Posterior vena cava (tissue), 2 donors: ENCODE measurements around the gene ZBTB48. TPM values are rescaled to one million over a fixed set of nuclear protein-coding genes. Genes with fewer than 3 reads are reported as not detected.

Source experiments
- DNase-seq: peaks from one replicate; pipeline ENCODE4 v3.0.0-alpha.2; 2020; ENCODE audit warnings: low spot score
- intact Hi-C, 2 donors: fragments of 100-400 bp; cut with DNase I; formaldehyde crosslinking; loops; one replicate each; pipeline versions ENCODE4 v1.14.1 to v1.14.2; 2022 to 2023
- total RNA-seq, 2 donors: library from RNA; stranded (reverse); fragmentation: NEBNext Ultra II Directional; extraction: Animal tissue kit (Norgen Biotek cat#: 25700); gene quantifications; one replicate each; pipeline ENCODE4 v1.2.1, GENCODE V29; 2021
- donor health status: DM: yes; HTN: yes; CAD: no.
- donor health status: DM: yes; HTN: yes; CAD: no.

ZBTB48 gene
- total RNA-seq, 2 donors from 2014 or later: 18.6 to 19.5 TPM

- intact Hi-C loops: no loop called here
- DNase-seq: no peak
These were observed 9.7 kb upstream of the ZBTB48 start for GRCh38 chr1:6570100-6570499.

- intact Hi-C loops: no loop called here
- no peak for DNase-seq
These were observed 8.8 kb upstream of the ZBTB48 start for GRCh38 chr1:6570987-6571386.

- DNase-seq: no peak
- intact Hi-C loops: no loop called here
These were observed 7.0 kb upstream of the ZBTB48 start for GRCh38 chr1:6572653-6573383.

GRCh38 chr1:6574025-6574620 is 5.7 kb upstream of the ZBTB48 start:
- intact Hi-C loops: no loop called here
- DNase-seq: no peak

GRCh38 chr1:6574818-6575217 is 5.0 kb upstream of the ZBTB48 start:
- no peak for DNase-seq
- intact Hi-C loops: no loop called here

GRCh38 chr1:6577831-6578525 is 1.8 kb upstream of the ZBTB48 start:
- no peak for DNase-seq
- intact Hi-C loops: no loop called here

- intact Hi-C loops: no loop called here
- no peak for DNase-seq
These were observed 995 bp upstream of the ZBTB48 start for GRCh38 chr1:6578624-6579373.

GRCh38 chr1:6580119-6580592 is 362 bp downstream of the ZBTB48 start:
- intact Hi-C loops: no loop called here

GRCh38 chr1:6580593-6581409 is 1.0 kb downstream of the ZBTB48 start:
- intact Hi-C loops: no loop called here
- DNase-seq: no peak

More at GRCh38 chr1:6580119-6580592, 362 bp downstream of the ZBTB48 start:
- no peak for DNase-seq

GRCh38 chr1:6581561-6582305 is 1.9 kb downstream of the ZBTB48 start:
- intact Hi-C loops: no loop called here
- DNase-seq: no peak

- no peak for DNase-seq
- intact Hi-C loops: no loop called here
These were observed 2.6 kb downstream of the ZBTB48 start for GRCh38 chr1:6582370-6582769.

GRCh38 chr1:6584126-6585080 is 4.6 kb downstream of the ZBTB48 start:
- intact Hi-C loops: no loop called here
- DNase-seq: no peak

- intact Hi-C loops: no loop called here
These were observed 5.4 kb downstream of the ZBTB48 start for GRCh38 chr1:6585081-6585722.

GRCh38 chr1:6585841-6586240 is 6.0 kb downstream of the ZBTB48 start:
- intact Hi-C loops: no loop called here
- no peak for DNase-seq

More at GRCh38 chr1:6585081-6585722, 5.4 kb downstream of the ZBTB48 start:
- no peak for DNase-seq

- intact Hi-C loops: no loop called here
These were observed 6.6 kb downstream of the ZBTB48 start for GRCh38 chr1:6586404-6586816.

GRCh38 chr1:6587261-6588005 is 7.6 kb downstream of the ZBTB48 start:
- no peak for DNase-seq
- intact Hi-C loops: no loop called here

More at GRCh38 chr1:6586404-6586816, 6.6 kb downstream of the ZBTB48 start:
- DNase-seq: no peak
